Measurements from ENCODE around the gene TOMM34. TPM values are rescaled to one million over a fixed set of nuclear protein-coding genes. Genes with fewer than 3 reads are reported as not detected.

Gene TOMM34
- total RNA-seq, 2 donors from 2014 or later, result 10.6 to 17.0 TPM

DNA sequence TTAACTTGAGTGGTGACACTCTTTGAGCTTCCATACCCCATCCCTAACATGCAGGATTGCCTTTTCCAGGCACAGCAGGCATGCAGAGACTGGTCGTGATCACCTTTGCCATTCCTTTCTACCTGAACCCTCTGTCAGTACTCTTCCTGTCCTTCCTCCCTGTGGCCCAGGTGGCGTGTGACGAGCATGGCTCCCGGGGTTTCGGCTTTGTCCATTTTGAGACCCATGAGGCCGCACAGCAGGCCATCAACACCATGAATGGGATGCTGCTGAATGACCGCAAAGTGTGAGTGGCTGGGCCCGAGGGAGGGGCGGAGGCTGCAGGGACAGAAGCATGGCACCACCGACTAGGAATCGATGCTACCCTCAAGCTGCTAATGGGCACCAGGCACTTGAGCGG, 43.6 kb downstream of the TOMM34 start:
- Histone ChIP-seq H3K27ac (no peak overlapping the region), H3K4me3 (no peak overlapping the region), H3K4me1 (no peaks in the 10 kb centered on the region), H3K27me3 (no peaks in the 10 kb centered on the region), H3K36me3 (no peaks in the 10 kb centered on the region), H3K9me3 (no peaks in the 10 kb centered on the region)
- TF ChIP-seq, protein P1, sequence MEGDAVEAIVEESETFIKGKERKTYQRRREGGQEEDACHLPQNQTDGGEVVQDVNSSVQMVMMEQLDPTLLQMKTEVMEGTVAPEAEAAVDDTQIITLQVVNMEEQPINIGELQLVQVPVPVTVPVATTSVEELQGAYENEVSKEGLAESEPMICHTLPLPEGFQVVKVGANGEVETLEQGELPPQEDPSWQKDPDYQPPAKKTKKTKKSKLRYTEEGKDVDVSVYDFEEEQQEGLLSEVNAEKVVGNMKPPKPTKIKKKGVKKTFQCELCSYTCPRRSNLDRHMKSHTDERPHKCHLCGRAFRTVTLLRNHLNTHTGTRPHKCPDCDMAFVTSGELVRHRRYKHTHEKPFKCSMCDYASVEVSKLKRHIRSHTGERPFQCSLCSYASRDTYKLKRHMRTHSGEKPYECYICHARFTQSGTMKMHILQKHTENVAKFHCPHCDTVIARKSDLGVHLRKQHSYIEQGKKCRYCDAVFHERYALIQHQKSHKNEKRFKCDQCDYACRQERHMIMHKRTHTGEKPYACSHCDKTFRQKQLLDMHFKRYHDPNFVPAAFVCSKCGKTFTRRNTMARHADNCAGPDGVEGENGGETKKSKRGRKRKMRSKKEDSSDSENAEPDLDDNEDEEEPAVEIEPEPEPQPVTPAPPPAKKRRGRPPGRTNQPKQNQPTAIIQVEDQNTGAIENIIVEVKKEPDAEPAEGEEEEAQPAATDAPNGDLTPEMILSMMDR (IDR thresholded peaks at IDR 0.05), result no peak
- no peak for DNase-seq (ENCODE audit: low spot score)

DNA sequence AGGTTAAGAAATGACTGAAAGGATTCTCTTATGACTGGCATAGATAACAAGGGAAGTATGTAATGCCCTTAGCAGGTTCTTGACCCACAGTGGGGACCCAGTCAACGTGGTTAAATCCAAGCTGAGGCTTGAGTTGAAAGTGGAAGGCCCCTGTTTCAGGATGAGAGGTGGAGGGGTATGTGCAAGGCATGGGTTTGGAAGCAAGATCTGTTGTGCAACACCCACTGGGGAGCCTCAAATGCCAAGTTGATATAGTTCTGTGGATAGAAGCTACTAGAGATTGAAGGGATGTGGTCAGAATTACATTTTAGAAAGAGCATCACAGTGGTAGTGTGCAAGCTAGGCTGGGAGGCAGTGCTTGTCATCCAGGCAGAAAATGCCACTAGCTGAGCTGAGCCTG, 45.3 kb downstream of the TOMM34 start:
- Histone ChIP-seq H3K36me3 (no peaks in the 10 kb centered on the region), H3K9me3 (no peaks in the 10 kb centered on the region), H3K4me1 (peaks cover 0 to 7% of the 10 kb centered on the region in 2 donors), H3K27me3 (no peaks in the 10 kb centered on the region), H3K4me3 (no peak overlapping the region), H3K27ac (no peak overlapping the region)
- DNase-seq (ENCODE audit: low spot score), result no peak
- TF ChIP-seq, protein P1 (IDR thresholded peaks at IDR 0.05), result no peak

DNA sequence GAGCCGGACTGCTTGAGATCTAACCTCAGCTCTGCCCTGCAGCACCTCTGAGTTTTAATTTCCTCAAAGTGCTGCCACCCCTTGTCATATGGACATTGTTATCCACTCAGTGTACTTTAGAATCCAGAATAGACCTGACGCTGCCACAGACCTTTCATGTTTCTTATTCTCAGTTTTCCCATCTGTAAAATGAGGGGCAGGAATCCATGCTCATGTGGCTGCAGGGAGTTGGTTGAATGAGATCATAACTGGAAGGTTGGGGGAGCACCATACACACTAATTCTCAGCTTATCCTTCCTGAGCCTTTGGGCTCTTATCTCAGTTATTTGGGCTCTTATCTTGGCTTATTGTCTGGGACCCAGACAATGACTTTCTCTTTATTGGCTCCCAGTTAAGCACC, 48.0 kb downstream of the TOMM34 start:
- TF ChIP-seq, protein P1 (IDR thresholded peaks at IDR 0.05), result no peak
- H3K27ac ChIP-seq, result no peak overlapping the region
- no peak for DNase-seq (ENCODE audit: low spot score)
- H3K4me3 ChIP-seq, result no peak overlapping the region
- H3K36me3 ChIP-seq, result peaks cover 9% of the 10 kb centered on the region
- H3K27me3 ChIP-seq, result no peaks in the 10 kb centered on the region
- peaks cover 0 to 18% of the 10 kb centered on the region in 2 donors for H3K4me1 ChIP-seq
- no peaks in the 10 kb centered on the region for H3K9me3 ChIP-seq

DNA sequence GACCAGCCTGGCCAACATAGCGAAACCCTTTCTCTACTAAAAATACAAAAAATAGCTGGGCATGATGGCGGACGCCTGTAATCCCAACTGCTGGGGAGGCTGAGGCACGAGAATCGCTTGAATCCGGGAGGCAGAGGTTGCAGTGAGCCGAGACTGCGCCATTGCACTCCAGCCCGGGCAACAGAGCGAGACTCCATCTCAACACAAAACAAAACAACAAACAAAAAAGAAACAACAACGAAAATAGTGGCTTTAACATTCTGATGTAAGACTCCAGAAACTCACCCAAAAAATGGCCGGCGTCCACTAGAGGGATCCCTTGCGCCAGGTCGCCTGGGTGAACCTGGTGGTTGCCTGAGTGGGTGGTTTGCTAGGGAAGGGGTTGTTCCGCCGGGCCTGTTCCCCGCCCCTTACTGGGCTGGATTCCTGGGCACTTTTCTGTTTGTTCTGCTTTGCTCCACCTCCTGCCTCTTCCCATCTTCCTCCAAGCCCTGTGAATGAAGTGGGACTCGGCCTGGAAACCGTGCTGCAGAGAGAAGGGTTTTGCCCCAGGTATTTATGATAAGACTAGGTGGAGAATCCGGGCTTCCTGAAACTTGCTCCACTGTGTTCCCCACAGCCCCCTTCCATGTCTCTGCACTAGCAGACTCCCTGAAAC, 48.8 kb downstream of the TOMM34 start:
- no peak for DNase-seq (ENCODE audit: low spot score)

DNA sequence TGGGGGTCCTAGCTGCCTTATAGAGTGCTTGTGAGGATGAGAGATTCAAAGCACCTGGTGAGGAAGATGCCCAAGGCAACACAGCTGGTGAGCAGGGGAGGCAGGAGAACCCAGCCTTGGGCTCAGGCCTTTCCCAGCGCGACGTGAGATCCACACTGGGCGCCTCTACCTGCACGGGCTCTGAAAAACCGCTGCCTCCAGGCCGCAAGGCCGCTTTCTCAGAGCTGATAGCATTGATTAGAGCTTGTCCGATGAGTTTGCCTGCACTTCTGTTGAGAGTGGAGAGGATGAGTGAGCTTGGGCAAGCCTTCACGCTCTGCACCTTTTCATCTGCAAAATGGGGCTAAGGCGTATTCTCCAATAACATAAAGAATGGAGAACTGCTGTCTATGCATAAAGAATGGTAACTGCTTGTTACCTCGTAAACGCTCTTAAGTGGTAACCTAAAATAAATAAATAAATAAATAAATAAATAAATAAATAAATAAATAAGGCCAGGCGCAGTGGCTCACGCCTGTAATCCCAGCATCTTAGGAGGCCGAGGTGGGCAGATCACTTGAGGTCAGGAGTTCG, 49.4 kb downstream of the TOMM34 start:
- Histone ChIP-seq H3K4me3 (peak overlapping the region in 1 of 2 donors; percentile 66), H3K36me3 (peaks cover 23% of the 10 kb centered on the region), H3K4me1 (peaks cover 0 to 18% of the 10 kb centered on the region in 2 donors), H3K27me3 (no peaks in the 10 kb centered on the region), H3K9me3 (no peaks in the 10 kb centered on the region), H3K27ac (no peak overlapping the region)
- TF ChIP-seq, protein P1 (IDR thresholded peaks at IDR 0.05), result no peak
- DNase-seq (ENCODE audit: low spot score), result no peak

More for the DNA sequence above, 48.8 kb downstream of the TOMM34 start:
- Histone ChIP-seq H3K36me3 (peaks cover 16% of the 10 kb centered on the region), H3K27me3 (no peaks in the 10 kb centered on the region), H3K4me3 (no peak overlapping the region), H3K4me1 (peaks cover 0 to 18% of the 10 kb centered on the region in 2 donors), H3K9me3 (no peaks in the 10 kb centered on the region), H3K27ac (no peak overlapping the region)
- TF ChIP-seq, protein P1 (IDR thresholded peaks at IDR 0.05), result peak in 1 of 2 donors; percentile 34

Measured in right atrium auricular region (tissue), 2 donors.